Measurements from ENCODE around the gene C3orf70.
A peak's percentile ranks its signal among the peaks of the same experiment; 100 is the strongest.

Gene C3orf70

DNA sequence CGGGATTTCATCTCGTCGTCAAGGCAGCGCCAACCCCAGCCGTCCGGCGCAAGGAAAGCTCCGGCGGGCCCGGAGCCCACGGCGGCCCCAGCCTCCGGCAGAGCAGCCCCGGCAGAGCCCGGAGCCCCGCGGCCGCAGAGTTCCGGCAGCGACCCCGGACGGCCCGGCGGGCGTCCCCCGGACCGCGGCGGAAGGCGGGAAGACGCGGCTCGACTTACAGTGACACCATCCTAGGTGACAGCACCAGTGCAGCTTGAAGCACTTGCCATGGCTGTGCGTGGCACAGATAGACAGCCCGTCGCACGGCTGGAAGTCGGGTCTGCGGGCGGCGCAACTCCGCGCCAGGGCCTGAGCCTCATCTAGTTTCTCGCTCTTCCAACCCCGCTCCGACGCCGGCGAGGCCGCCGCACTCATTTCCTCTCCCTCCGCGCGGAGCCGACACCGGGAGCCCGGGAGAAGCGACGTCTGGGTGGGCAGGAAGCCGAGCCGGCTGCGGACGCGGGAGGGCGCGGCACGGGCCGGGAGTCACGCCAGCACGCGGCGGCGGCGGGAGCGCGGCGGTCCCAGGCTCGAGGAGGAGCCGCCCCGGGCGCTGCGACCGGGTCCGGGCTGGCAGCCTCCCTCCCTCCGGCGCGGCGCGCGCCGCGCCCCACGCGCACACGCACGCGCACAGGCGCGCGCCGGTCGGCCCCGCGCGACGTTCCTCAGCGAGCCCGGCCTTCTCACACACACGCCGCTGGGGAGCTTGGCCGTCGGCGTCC is at the start of gene C3orf70:
Gene C3orf70, minus strand, starts transcription at position 651 of the 761 bp plus-strand sequence. Its CDS starts 237 bp downstream, at position 414.
- DNase-seq (ENCODE audit: low read depth, low spot score) = no peak
- POLR2A ChIA-PET = no interaction called here
- H3K4me3 ChIP-seq (ENCODE audit: low read depth, low read length) = peak within 1 kb of the TSS; percentile 83
- CTCF ChIA-PET = interaction anchor here (0.9 to 2.6 kb wide), 8 partner anchors 9 to 278 kb away, joined by 3 to 14 read pairs (median 4); no protein-coding TSS in a partner anchor
- TF ChIP-seq, protein P1, sequence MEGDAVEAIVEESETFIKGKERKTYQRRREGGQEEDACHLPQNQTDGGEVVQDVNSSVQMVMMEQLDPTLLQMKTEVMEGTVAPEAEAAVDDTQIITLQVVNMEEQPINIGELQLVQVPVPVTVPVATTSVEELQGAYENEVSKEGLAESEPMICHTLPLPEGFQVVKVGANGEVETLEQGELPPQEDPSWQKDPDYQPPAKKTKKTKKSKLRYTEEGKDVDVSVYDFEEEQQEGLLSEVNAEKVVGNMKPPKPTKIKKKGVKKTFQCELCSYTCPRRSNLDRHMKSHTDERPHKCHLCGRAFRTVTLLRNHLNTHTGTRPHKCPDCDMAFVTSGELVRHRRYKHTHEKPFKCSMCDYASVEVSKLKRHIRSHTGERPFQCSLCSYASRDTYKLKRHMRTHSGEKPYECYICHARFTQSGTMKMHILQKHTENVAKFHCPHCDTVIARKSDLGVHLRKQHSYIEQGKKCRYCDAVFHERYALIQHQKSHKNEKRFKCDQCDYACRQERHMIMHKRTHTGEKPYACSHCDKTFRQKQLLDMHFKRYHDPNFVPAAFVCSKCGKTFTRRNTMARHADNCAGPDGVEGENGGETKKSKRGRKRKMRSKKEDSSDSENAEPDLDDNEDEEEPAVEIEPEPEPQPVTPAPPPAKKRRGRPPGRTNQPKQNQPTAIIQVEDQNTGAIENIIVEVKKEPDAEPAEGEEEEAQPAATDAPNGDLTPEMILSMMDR (IDR thresholded peaks at IDR 0.05; ENCODE audit: insufficient read depth, low read length, missing control alignments) = no peak

DNA sequence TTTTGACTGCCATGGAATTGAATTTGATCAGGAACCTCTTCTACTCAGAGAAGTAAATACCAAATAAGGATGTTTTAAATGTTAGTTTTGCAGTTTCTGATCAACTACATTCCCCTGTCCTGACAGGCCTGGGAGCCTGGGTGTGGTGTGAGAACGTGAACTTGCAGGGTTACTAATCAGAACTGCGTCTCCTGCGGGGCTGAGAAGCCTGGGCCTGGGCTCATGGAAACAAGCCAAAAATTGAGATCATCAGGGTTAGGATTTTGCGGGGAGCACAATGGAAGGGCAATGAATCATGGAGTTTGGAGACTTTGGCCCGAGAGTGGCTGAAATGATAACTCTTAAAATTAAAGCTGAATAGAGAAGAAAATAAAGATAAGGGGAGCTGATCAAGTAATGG is 47.8 kb upstream of the C3orf70 start:
- POLR2A ChIA-PET = no interaction called here
- no peak for DNase-seq (ENCODE audit: low read depth, low spot score)
- TF ChIP-seq, protein P1 (IDR thresholded peaks at IDR 0.05; ENCODE audit: insufficient read depth, low read length, missing control alignments) = no peak
- H3K4me3 ChIP-seq (ENCODE audit: low read depth, low read length) = no peak overlapping the region
- CTCF ChIA-PET = interaction anchor here (1.2 kb wide), 1 partner anchor 24 kb away, joined by 7 read pairs; no protein-coding TSS in a partner anchor

DNA sequence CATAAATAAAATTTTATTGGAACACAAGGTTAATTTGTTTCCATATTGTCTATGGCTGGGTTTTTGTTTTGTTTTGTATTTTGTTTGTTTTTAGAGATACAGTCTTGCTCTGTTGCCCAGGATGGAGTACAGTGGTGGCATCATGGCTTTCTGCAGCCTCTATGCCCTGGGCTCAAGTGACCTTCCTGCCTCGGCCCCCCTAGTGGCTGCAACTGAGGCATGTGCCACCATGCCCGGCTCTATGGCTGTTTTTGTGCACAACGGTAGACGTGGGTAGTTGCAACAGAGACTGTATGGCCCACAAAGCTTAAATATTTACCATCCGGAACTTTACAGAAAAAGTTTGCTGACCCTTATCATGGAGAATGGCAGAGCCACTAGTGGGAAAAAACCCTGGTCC is 46.8 kb upstream of the C3orf70 start:
- TF ChIP-seq, protein P1 (IDR thresholded peaks at IDR 0.05; ENCODE audit: insufficient read depth, low read length, missing control alignments) = no peak
- CTCF ChIA-PET = interaction anchor here (0.7 to 1.2 kb wide), 4 partner anchors 18 to 325 kb away, joined by 3 to 7 read pairs (median 3); no protein-coding TSS in a partner anchor
- no peak overlapping the region for H3K4me3 ChIP-seq (ENCODE audit: low read depth, low read length)
- POLR2A ChIA-PET = no interaction called here
- DNase-seq (ENCODE audit: low read depth, low spot score) = no peak

DNA sequence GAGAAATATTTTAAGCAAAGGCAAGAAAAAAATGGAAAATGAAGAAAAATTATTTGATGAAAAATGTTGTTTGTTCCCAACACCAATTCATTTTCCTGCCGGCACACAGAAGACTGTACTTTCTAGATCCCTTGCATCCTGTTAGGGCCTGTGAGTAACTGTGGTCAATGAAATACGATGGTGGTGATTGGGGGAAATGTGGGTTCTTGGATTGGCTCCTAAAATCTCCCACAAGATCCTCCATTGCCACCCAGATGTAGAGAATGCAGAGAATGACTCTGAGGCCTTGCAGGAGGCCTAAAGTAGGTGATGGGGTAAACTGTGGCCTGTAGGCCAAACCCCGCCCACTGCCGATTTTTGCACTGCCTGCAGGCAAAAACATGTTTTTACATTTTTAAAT is 46.3 kb upstream of the C3orf70 start:
- TF ChIP-seq, protein P1 (IDR thresholded peaks at IDR 0.05; ENCODE audit: insufficient read depth, low read length, missing control alignments) = no peak
- DNase-seq (ENCODE audit: low read depth, low spot score) = no peak
- H3K4me3 ChIP-seq (ENCODE audit: low read depth, low read length) = no peak overlapping the region
- POLR2A ChIA-PET = no interaction called here
- CTCF ChIA-PET = interaction anchor here (1.0 to 1.2 kb wide), 3 partner anchors 20 to 23 kb away, joined by 3 to 7 read pairs (median 4); no protein-coding TSS in a partner anchor

- TF ChIP-seq, protein P1 (IDR thresholded peaks at IDR 0.05; ENCODE audit: insufficient read depth, low read length, missing control alignments) = no peak
- no peak overlapping the region for H3K4me3 ChIP-seq (ENCODE audit: low read depth, low read length)
- ChIA-PET POLR2A (no interaction called here), CTCF (no interaction called here)
- DNase-seq (ENCODE audit: low read depth, low spot score) = no peak
These were observed 44.2 kb upstream of the C3orf70 start for GRCh38 chr3:185197068-185197467.

GRCh38 chr3:185195652-185196051 is 42.8 kb upstream of the C3orf70 start:
- CTCF ChIA-PET = interaction anchor here (0.7 to 1.7 kb wide), 4 partner anchors 17 to 296 kb away, joined by 3 to 7 read pairs (median 3); no protein-coding TSS in a partner anchor
- H3K4me3 ChIP-seq (ENCODE audit: low read depth, low read length) = no peak overlapping the region

More at GRCh38 chr3:185195652-185196051, 42.8 kb upstream of the C3orf70 start:
- TF ChIP-seq, protein P1 (IDR thresholded peaks at IDR 0.05; ENCODE audit: insufficient read depth, low read length, missing control alignments) = no peak
- no peak for DNase-seq (ENCODE audit: low read depth, low spot score)
- POLR2A ChIA-PET = no interaction called here
